Osteocyte (in vitro differentiated cells): Measurements from ENCODE around the gene NKIRAS2. TPM values are rescaled to one million over a fixed set of nuclear protein-coding genes. Genes with fewer than 3 reads are reported as not detected.

ENCODE experiments used
- DNase-seq: peaks from one replicate; pipeline ENCODE4 v3.0.0; 2021; ENCODE audit warnings: mixed read lengths; ENCODE audit not compliant: unreplicated experiment; ENCODE audit errors: extremely low spot score
- H3K27ac Mint-ChIP-seq: one replicate; pipeline ENCODE4 v1.8.0; 2021; ENCODE audit warnings: mild to moderate bottlenecking, mixed read lengths; ENCODE audit not compliant: unreplicated experiment
- H3K27me3 Mint-ChIP-seq: one replicate; pipeline ENCODE4 v1.8.0; 2021; ENCODE audit warnings: mixed read lengths; ENCODE audit not compliant: unreplicated experiment
- H3K36me3 Mint-ChIP-seq: one replicate; pipeline ENCODE4 v1.8.0; 2021; ENCODE audit warnings: mixed read lengths; ENCODE audit not compliant: unreplicated experiment
- H3K4me1 Mint-ChIP-seq: one replicate; pipeline ENCODE4 v1.8.0; 2021; ENCODE audit warnings: mixed read lengths; ENCODE audit not compliant: unreplicated experiment
- H3K4me3 Mint-ChIP-seq: one replicate; pipeline ENCODE4 v1.8.0; 2021; ENCODE audit warnings: mild to moderate bottlenecking, moderate library complexity, mixed read lengths; ENCODE audit not compliant: unreplicated experiment
- H3K9me3 Mint-ChIP-seq: one replicate; pipeline ENCODE4 v1.8.0; 2021; ENCODE audit warnings: mixed read lengths; ENCODE audit not compliant: unreplicated experiment
- total RNA-seq: library from RNA; stranded (reverse); gene quantifications from 2 replicates; pipeline ENCODE4 v1.2.1, GENCODE V29; 2021
- TF ChIP-seq, protein P1 (sequence below): fragments of 200-600 bp; sonication (generic); IDR thresholded peaks from 2 replicates; pipeline ENCODE4 v1.5.0; 2021; ENCODE audit warnings: antibody characterized with exemption, mild to moderate bottlenecking, moderate library complexity

NKIRAS2 gene
- total RNA-seq, 1 donor from 2014 or later: 48.9 TPM

- H3K9me3 Mint-ChIP-seq: no peaks in the 10 kb centered on the region
- no peaks in the 10 kb centered on the region for H3K27me3 Mint-ChIP-seq
- no peaks in the 10 kb centered on the region for H3K4me1 Mint-ChIP-seq
- peaks cover 58% of the 10 kb centered on the region for H3K36me3 Mint-ChIP-seq
- TF ChIP-seq, protein P1, sequence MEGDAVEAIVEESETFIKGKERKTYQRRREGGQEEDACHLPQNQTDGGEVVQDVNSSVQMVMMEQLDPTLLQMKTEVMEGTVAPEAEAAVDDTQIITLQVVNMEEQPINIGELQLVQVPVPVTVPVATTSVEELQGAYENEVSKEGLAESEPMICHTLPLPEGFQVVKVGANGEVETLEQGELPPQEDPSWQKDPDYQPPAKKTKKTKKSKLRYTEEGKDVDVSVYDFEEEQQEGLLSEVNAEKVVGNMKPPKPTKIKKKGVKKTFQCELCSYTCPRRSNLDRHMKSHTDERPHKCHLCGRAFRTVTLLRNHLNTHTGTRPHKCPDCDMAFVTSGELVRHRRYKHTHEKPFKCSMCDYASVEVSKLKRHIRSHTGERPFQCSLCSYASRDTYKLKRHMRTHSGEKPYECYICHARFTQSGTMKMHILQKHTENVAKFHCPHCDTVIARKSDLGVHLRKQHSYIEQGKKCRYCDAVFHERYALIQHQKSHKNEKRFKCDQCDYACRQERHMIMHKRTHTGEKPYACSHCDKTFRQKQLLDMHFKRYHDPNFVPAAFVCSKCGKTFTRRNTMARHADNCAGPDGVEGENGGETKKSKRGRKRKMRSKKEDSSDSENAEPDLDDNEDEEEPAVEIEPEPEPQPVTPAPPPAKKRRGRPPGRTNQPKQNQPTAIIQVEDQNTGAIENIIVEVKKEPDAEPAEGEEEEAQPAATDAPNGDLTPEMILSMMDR: no peak
- no peak overlapping the region for H3K27ac Mint-ChIP-seq
- no peak for DNase-seq
- no peak overlapping the region for H3K4me3 Mint-ChIP-seq
Observed at GRCh38 chr17:41977991-41978390, 41.9 kb upstream of the NKIRAS2 start.

DNA sequence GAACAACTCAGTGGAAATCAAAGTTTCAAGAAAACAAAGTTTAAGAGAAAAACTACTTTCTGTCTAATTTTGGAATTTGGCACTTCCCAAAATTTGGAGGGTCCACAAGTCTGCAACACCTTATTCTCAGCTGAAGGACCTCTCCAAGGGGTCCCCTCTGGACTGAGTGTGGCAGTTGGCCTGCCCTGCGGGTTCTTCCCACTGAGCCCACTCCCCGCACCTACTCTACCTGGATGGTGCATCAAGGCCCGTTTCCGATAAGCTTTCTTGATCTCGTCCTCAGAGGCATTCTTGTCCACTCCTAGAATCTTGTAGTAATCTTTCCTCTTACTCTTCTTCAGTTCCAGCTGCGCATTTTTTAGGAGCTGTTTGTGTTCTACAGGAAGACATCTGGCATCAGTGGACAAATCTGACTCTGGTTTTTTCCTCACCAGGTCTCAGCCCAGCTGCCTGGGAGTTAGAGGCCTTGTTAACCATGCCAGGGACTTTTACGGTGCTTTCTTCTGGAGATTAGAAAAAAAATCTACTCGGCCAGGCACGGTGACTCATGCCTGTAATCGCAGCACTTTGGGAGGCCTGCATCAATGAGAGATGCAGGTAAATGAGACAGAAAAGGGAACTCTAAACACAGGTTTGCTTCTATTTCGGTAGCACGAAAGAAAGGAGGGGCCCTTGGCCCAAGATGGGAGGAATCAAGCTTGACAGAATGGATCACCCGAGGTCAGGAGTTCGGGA, 37.7 kb upstream of the NKIRAS2 start:
- no peaks in the 10 kb centered on the region for H3K27me3 Mint-ChIP-seq
- peaks cover 55% of the 10 kb centered on the region for H3K36me3 Mint-ChIP-seq
- TF ChIP-seq, protein P1: no peak
- DNase-seq: no peak
- no peak overlapping the region for H3K4me3 Mint-ChIP-seq
- H3K27ac Mint-ChIP-seq: no peak overlapping the region
- H3K9me3 Mint-ChIP-seq: no peaks in the 10 kb centered on the region
- no peaks in the 10 kb centered on the region for H3K4me1 Mint-ChIP-seq

GRCh38 chr17:41984454-41984853, 35.4 kb upstream of the NKIRAS2 start:
- H3K4me3 Mint-ChIP-seq: no peak overlapping the region

DNA sequence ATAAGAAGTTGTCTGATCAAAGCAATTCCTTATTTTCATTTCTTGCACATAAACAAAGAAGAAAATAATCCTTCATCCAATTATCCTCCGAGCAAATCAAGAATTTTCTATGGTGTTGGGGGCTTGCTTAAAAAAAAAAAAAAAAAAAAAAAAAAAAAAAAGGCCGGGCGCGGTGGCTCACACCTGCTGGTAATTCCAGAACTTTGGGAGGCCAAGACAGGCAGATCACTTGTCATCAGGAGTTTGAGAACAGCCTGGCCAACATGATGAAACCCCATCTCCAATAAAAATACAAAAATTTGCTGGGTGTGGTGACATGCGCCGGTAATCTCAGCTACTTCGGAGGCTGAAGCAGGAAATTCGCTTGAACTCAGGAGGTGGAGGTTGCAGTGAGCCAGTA, 34.0 kb upstream of the NKIRAS2 start:
- no peak for DNase-seq
- H3K4me1 Mint-ChIP-seq: no peaks in the 10 kb centered on the region
- peaks cover 59% of the 10 kb centered on the region for H3K36me3 Mint-ChIP-seq
- TF ChIP-seq, protein P1: no peak
- no peaks in the 10 kb centered on the region for H3K27me3 Mint-ChIP-seq
- no peak overlapping the region for H3K27ac Mint-ChIP-seq
- H3K9me3 Mint-ChIP-seq: no peaks in the 10 kb centered on the region
- no peak overlapping the region for H3K4me3 Mint-ChIP-seq

More at GRCh38 chr17:41984454-41984853, 35.4 kb upstream of the NKIRAS2 start:
- Mint-ChIP-seq H3K9me3 (no peaks in the 10 kb centered on the region), H3K4me1 (no peaks in the 10 kb centered on the region), H3K27ac (no peak overlapping the region), H3K36me3 (peaks cover 60% of the 10 kb centered on the region), H3K27me3 (no peaks in the 10 kb centered on the region)
- TF ChIP-seq, protein P1: no peak
- DNase-seq: no peak

- Mint-ChIP-seq H3K9me3 (no peaks in the 10 kb centered on the region), H3K27me3 (no peaks in the 10 kb centered on the region), H3K4me3 (no peak overlapping the region), H3K27ac (no peak overlapping the region), H3K4me1 (no peaks in the 10 kb centered on the region), H3K36me3 (peaks cover 61% of the 10 kb centered on the region)
- no peak for DNase-seq
- TF ChIP-seq, protein P1: no peak
Observed at GRCh38 chr17:41986634-41987033, 33.3 kb upstream of the NKIRAS2 start.
